ENCODE results near the gene TLR1.
"Not testable (repeated sequence)": the region's sequence is repeated elsewhere in the genome, so short reads cannot be mapped to it uniquely, and the experiment has no call there.

The TLR1 gene
- total RNA-seq, result 16.4 to 48.1 reads per million in 2 donors

GRCh38 chr4:38804654-38805295 lies at the start of gene TLR1:
Gene TLR1, minus strand, starts transcription at chr4:38804791. Its CDS starts 5,960 bp downstream, at chr4:38798831.
- DNase-seq, result no peak

GRCh38 chr4:38846015-38846414 lies 41.4 kb upstream of the TLR1 start:
- no peak for DNase-seq

GRCh38 chr4:38842994-38843393 lies 38.4 kb upstream of the TLR1 start:
- DNase-seq, result no peak

GRCh38 chr4:38837849-38838248 lies 33.3 kb upstream of the TLR1 start:
- no peak for DNase-seq

- no peak for DNase-seq
Measured at GRCh38 chr4:38837334-38837733, 32.7 kb upstream of the TLR1 start.

- DNase-seq, result no peak
Measured at GRCh38 chr4:38834570-38834969, 30.0 kb upstream of the TLR1 start.

GRCh38 chr4:38832624-38833528 lies 28.3 kb upstream of the TLR1 start:
- DNase-seq, result no peak

GRCh38 chr4:38832206-38832605 lies 27.6 kb upstream of the TLR1 start:
- no peak for DNase-seq

- DNase-seq, result no peak
Measured at GRCh38 chr4:38831653-38832052, 27.1 kb upstream of the TLR1 start.

- no peak for DNase-seq
Measured at GRCh38 chr4:38829237-38829636, 24.6 kb upstream of the TLR1 start.

GRCh38 chr4:38823766-38824165 lies 19.2 kb upstream of the TLR1 start:
- no peak for DNase-seq

- no peak for DNase-seq
Measured at GRCh38 chr4:38822748-38823303, 18.2 kb upstream of the TLR1 start.

- no peak for DNase-seq
Measured at GRCh38 chr4:38821739-38822138, 17.1 kb upstream of the TLR1 start.

- no peak for DNase-seq
Measured at GRCh38 chr4:38820329-38821061, 15.9 kb upstream of the TLR1 start.

GRCh38 chr4:38819569-38819968 lies 15.0 kb upstream of the TLR1 start:
- DNase-seq, result no peak

- no peak for DNase-seq
Measured at GRCh38 chr4:38818441-38818976, 13.9 kb upstream of the TLR1 start.

- DNase-seq, result no peak
Measured at GRCh38 chr4:38815885-38816782, 11.5 kb upstream of the TLR1 start.

- no peak for DNase-seq
Measured at GRCh38 chr4:38814386-38814785, 9.8 kb upstream of the TLR1 start.

GRCh38 chr4:38811297-38811696 lies 6.7 kb upstream of the TLR1 start:
- no peak for DNase-seq

- DNase-seq, result not testable (repeated sequence)
Measured at GRCh38 chr4:38807462-38807861, 2.9 kb upstream of the TLR1 start.

GRCh38 chr4:38806251-38806650 lies 1.7 kb upstream of the TLR1 start:
- DNase-seq, result not testable (repeated sequence)
